ENCODE results near the gene SGO2.
"Not testable (repeated sequence)": the region's sequence is repeated elsewhere in the genome, so short reads cannot be mapped to it uniquely, and the experiment has no call there.

Gene SGO2

DNA sequence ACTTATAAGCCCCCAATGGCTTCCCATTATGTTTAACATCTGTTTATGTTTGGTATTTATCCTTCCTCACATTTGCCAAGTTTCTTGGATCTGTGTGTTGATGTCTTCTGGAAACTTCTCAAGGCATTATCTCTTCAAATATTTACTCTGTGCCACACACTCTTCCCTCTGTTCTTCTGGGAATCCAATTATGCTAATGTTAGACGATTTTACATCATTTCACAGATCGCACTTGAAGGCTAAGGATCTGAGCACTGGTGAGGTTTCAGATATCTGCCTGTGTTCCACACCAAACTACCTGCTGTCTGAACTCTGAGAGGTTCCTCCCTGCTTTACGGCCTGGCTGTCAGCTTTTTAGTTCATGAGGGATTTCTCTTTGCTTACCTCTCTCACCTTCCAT lies 69.9 kb downstream of the SGO2 start:
- no peak for DNase-seq

GRCh38 chr2:200596774-200597570 lies 71.0 kb downstream of the SGO2 start:
- DNase-seq = no peak

DNA sequence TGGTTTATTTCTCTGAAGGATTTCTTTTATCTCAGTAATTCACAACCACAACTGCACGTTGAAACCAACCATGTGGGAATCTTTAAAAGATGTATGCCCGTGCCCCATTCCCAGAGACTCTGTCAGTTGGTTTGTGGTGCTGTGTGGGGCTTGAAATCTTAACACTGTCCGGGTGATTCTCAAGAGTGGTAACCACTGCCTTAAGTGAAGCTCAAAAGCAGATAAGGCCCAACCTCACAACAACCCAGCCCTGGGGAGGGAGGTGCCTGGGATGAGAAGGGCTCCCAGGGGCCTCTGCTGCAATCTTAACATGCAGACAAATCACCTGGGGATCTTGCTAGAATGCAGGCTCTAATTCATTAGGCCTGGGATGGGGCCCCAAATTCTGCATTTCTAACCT lies 73.2 kb downstream of the SGO2 start:
- DNase-seq = no peak

- no peak for DNase-seq
These were observed 74.7 kb downstream of the SGO2 start for GRCh38 chr2:200600549-200601225.

GRCh38 chr2:200602584-200602983 lies 76.6 kb downstream of the SGO2 start:
- DNase-seq = no peak

DNA sequence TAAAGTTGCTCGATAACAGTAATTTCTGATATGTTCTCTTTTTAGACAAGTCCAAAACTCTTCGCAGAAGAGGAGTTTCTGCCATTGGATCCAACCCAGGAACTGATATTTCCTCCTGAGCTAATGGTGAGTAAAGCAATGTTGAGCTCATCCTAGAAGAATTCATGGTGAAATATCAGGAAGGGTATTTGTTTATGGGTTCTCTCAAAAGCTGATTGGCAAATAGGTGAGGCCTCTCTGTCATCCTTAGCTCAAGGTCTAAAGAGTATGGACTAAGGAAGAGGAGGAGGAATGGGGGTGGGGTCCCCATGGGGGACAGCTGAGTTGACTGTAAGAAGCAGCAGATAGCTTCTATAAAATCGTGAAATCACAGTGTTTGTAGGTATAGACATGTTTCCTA lies 78.0 kb downstream of the SGO2 start:
- DNase-seq = no peak

DNA sequence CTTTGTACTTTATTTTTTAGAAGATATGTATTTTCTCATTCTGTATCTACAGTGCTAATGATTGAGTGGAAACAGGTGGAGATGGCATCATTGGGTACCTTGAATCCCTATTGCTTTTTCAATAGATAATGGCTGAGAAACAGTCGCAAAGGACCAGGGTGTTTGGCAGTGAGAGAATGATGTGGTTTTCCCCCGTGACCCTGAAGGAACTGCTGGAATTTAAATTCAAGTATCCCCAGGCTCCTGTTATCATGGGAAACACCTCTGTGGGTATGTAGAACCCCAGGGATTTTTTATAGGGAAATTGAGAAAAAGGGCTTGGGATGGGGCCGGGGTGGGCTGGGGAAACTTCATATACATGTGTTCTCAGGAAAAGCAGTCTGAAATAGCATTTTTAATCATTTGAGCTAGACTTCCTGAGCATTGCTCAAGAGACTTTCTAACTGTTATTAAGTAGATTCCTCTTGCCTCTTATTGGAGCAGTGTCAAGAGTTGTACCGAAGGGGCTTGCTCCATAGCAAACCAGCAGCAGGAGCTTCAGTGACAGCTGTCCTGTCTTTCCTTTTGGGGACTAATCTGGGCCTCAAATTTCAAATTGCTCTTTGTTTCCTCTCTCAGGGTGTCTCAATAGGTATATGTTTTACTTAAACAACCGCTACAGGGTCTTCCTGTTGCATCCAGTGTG lies 78.7 kb downstream of the SGO2 start:
- DNase-seq = no peak

- DNase-seq = no peak
These were observed 82.5 kb downstream of the SGO2 start for GRCh38 chr2:200608341-200609027.

GRCh38 chr2:200609028-200609614 lies 83.1 kb downstream of the SGO2 start:
- no peak for DNase-seq

- DNase-seq = not testable (repeated sequence)
These were observed 84.2 kb downstream of the SGO2 start for GRCh38 chr2:200610217-200610616.

DNA sequence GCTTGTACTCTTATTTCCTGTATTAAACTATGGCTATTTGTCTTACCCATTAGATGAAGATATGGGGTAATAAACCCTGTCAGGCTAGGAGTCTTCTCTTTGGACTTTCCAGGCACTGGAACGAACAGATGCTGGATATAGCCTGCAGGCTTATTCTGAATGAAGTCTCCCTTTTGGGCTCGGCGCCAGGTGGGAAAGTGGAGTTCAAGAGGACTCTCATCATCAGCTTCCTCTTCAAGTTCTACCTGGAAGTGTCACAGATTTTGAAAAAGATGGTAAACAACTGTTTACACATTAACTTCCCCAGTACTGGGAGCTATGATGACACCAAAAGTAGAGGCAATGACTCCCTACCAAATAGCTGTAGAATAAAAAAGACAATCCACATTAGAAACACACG lies 87.7 kb downstream of the SGO2 start:
- DNase-seq = no peak

- DNase-seq = no peak
These were observed 88.2 kb downstream of the SGO2 start for GRCh38 chr2:200614249-200614648.

- DNase-seq = no peak
These were observed 89.2 kb downstream of the SGO2 start for GRCh38 chr2:200615247-200615646.

GRCh38 chr2:200616193-200616592 lies 90.2 kb downstream of the SGO2 start:
- DNase-seq = no peak

GRCh38 chr2:200616656-200617055 lies 90.6 kb downstream of the SGO2 start:
- DNase-seq = no peak

DNA sequence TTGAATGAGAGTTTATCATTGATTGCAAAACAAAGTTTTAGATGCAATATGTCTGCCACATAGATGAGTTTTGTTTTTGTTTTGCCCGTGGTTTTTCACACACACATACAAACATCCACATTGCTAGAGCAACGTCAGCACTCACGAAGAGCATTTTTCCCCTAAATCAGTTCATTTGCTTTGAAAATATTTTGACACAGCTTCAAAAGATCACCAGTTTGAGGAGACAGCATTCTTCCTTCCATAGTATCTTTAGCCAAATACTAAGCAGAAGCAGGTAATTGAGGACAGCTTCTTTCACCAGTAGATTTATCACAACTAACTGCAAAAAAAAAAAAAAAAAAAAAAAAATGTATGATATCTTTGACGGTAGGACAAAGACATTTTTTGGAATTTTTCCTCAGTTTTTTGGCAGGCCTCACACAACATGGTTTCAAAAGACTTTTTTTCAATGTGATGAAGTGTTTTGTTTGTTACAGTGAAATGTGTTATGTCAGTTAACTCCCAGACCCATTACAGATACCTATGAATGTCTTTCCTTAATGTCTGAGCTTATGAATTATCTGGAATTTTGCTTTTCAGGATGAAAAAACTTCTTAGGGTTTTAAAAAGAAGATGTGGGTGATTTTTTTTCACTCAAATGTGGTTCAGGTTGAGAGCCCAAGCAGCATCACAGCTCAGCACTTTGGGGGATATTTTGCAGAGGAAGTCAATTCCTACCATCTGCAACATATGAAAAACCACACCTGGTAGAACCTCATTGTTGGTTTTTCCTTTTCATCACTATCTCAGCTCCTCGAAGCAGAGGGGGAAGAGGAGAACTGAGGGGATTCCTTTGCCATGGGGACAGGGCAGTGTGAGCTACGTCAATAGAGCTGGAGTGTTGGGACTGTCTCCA lies 91.4 kb downstream of the SGO2 start:
- DNase-seq = no peak

DNA sequence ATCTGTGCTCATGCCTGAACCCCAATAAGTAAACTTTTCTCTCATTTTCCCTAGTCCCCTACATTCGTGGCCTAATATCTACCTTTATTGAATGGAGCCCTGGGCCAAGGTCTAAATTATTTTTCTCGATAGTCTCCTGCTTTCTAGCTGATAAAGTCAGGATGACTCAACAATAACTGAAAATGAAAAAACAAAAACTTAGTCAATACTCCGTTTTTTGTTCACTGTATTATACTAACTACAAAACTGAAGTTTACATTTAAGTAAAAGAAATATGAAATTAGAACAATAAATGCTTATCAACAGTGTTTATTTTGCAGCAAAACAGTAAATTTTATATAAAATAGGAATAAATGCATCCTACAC lies 92.0 kb downstream of the SGO2 start:
- DNase-seq = no peak

GRCh38 chr2:200618590-200619021 lies 92.6 kb downstream of the SGO2 start:
- DNase-seq = no peak

GRCh38 chr2:200619279-200619678 lies 93.3 kb downstream of the SGO2 start:
- no peak for DNase-seq

DNA sequence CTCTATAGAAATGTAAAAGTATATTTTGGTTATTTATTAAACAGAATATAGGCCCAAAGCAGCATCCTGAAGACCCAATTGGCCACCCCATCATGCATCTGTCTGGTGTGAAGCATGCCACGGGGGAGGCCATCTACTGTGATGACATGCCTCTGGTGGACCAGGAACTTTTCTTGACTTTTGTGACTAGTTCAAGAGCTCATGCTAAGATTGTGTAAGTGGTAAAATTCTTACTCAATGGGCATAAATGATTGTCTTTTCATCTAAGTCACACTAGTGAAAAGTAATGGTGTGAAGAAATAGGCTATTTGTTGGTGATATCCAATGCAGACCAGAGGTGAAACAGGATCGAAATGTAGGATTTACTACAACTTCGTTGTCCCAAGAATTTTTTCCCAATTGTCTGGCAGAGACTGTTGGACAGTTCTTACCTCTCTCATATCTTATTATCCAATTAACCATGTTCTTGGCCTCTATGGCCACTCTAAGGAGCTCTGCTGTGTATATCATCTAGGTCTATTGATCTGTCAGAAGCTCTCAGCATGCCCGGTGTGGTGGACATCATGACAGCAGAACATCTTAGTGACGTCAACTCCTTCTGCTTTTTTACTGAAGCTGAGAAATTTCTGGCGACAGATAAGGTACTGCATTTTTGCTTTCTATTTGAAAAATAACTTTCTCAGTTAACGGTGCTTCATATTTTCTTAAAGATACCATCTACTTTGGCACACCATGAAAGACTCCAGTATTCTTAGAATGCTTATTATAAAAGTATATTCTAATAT lies 94.8 kb downstream of the SGO2 start:
- DNase-seq = no peak

DNA sequence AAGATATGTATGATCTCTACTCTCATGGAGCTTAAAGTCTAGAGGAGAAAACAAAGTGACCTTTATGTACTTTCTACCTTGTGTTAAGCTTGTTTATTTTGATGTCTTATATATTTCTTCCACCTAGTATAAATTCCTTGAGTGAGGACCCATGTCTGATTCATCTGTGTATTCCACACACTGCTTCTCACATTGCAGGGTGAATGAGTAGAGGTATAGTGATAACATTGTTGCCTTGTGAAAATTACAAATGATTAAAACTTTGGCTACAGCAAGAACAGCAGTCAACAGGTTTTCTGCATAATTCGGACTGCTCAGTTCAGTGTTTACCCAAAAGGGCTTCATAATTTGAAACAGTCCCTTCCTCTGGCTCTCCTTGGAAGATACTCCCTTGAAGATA lies 96.1 kb downstream of the SGO2 start:
- DNase-seq = no peak

Data from NCI-H2107 (cell line).